Parathyroid adenoma (tissue), 2 donors: Measurements from ENCODE around the gene NLRP3.

Source experiments
- H2AFZ ChIP-seq: fragments of 300-600 bp; sonication (generic); one replicate; pipeline ENCODE4 v1.7.0; 2017; ENCODE audit warnings: antibody characterized with exemption, mild to moderate bottlenecking
- H3K27ac ChIP-seq: fragments of 300-600 bp; sonication (generic); one replicate; pipeline ENCODE4 v1.7.0; 2017
- H3K27me3 ChIP-seq: fragments of 300-600 bp; sonication (generic); one replicate; pipeline ENCODE4 v1.7.0; 2017; ENCODE audit warnings: low read length; ENCODE audit not compliant: control insufficient read depth, insufficient read depth
- H3K36me3 ChIP-seq: fragments of 300-600 bp; sonication (generic); one replicate; pipeline ENCODE4 v1.7.0; 2017; ENCODE audit warnings: low read length; ENCODE audit not compliant: control insufficient read depth, insufficient read depth
- H3K4me1 ChIP-seq: fragments of 300-600 bp; sonication (generic); one replicate; pipeline ENCODE4 v1.7.0; 2017; ENCODE audit warnings: control low read depth
- H3K4me2 ChIP-seq: fragments of 300-600 bp; sonication (generic); one replicate; pipeline ENCODE4 v1.7.0; 2017; ENCODE audit warnings: low read length
- H3K4me3 ChIP-seq: fragments of 300-600 bp; sonication (generic); one replicate; pipeline ENCODE4 v1.7.0; 2017; ENCODE audit warnings: low read depth, low read length
- H3K79me2 ChIP-seq: fragments of 300-600 bp; sonication (generic); one replicate; pipeline ENCODE4 v1.7.0; 2017; ENCODE audit warnings: control low read depth
- H3K9ac ChIP-seq: fragments of 300-600 bp; sonication (generic); one replicate; pipeline ENCODE4 v1.7.0; 2017; ENCODE audit warnings: mild to moderate bottlenecking
- H3K9me3 ChIP-seq: fragments of 300-600 bp; sonication (generic); one replicate; pipeline ENCODE4 v1.7.0; 2017; ENCODE audit warnings: low read length; ENCODE audit not compliant: control insufficient read depth
- CTCF ChIP-seq: fragments of 300-600 bp; sonication (generic); IDR thresholded peaks from one replicate; pipeline ENCODE4 v1.7.0; 2017; ENCODE audit warnings: antibody characterized with exemption, mild to moderate bottlenecking
- donor health status: primary hyperparathyroidism.

NLRP3 gene

GRCh38 chr1:247453997-247454396, 38.0 kb downstream of the NLRP3 start:
- H3K4me1 ChIP-seq: no peaks in the 10 kb centered on the region
- H3K9me3 ChIP-seq: no peaks in the 10 kb centered on the region
- H3K4me3 ChIP-seq: no peak overlapping the region
- TF ChIP-seq CTCF: no peak
- no peaks in the 10 kb centered on the region for H3K27me3 ChIP-seq
- no peak overlapping the region for H3K27ac ChIP-seq
- no peak overlapping the region for H2AFZ ChIP-seq
- H3K9ac ChIP-seq: no peak overlapping the region
- H3K4me2 ChIP-seq: no peak overlapping the region
- H3K79me2 ChIP-seq: no peaks in the 10 kb centered on the region
- no peaks in the 10 kb centered on the region for H3K36me3 ChIP-seq

- Histone ChIP-seq H2AFZ (no peak overlapping the region), H3K4me3 (no peak overlapping the region), H3K9ac (no peak overlapping the region), H3K4me2 (no peak overlapping the region), H3K36me3 (no peaks in the 10 kb centered on the region), H3K9me3 (no peaks in the 10 kb centered on the region), H3K79me2 (no peaks in the 10 kb centered on the region), H3K27me3 (no peaks in the 10 kb centered on the region), H3K4me1 (no peaks in the 10 kb centered on the region), H3K27ac (no peak overlapping the region)
- TF ChIP-seq CTCF: no peak
Measured at GRCh38 chr1:247456021-247456420, 40.0 kb downstream of the NLRP3 start.

GRCh38 chr1:247456914-247457639, 41.1 kb downstream of the NLRP3 start:
- Histone ChIP-seq H3K36me3 (no peaks in the 10 kb centered on the region), H3K4me3 (no peak overlapping the region), H3K4me2 (no peak overlapping the region), H3K27me3 (no peaks in the 10 kb centered on the region), H3K79me2 (no peaks in the 10 kb centered on the region), H3K9ac (no peak overlapping the region), H3K4me1 (no peaks in the 10 kb centered on the region), H3K9me3 (no peaks in the 10 kb centered on the region), H2AFZ (no peak overlapping the region), H3K27ac (no peak overlapping the region)
- no peak for TF ChIP-seq CTCF

- Histone ChIP-seq H3K4me3 (no peak overlapping the region), H3K27me3 (no peaks in the 10 kb centered on the region), H3K27ac (no peak overlapping the region), H3K4me1 (no peaks in the 10 kb centered on the region), H3K79me2 (no peaks in the 10 kb centered on the region), H3K36me3 (no peaks in the 10 kb centered on the region), H3K4me2 (no peak overlapping the region), H2AFZ (no peak overlapping the region), H3K9me3 (no peaks in the 10 kb centered on the region), H3K9ac (no peak overlapping the region)
- TF ChIP-seq CTCF: no peak
Measured at GRCh38 chr1:247459507-247459906, 43.5 kb downstream of the NLRP3 start.

GRCh38 chr1:247465796-247466195, 49.8 kb downstream of the NLRP3 start:
- no peak overlapping the region for H2AFZ ChIP-seq

More at GRCh38 chr1:247465796-247466195, 49.8 kb downstream of the NLRP3 start:
- H3K9me3 ChIP-seq: no peaks in the 10 kb centered on the region
- no peaks in the 10 kb centered on the region for H3K36me3 ChIP-seq
- no peak overlapping the region for H3K27ac ChIP-seq
- no peak overlapping the region for H3K9ac ChIP-seq
- no peaks in the 10 kb centered on the region for H3K4me1 ChIP-seq
- H3K27me3 ChIP-seq: no peaks in the 10 kb centered on the region
- no peaks in the 10 kb centered on the region for H3K79me2 ChIP-seq
- no peak for TF ChIP-seq CTCF
- no peak overlapping the region for H3K4me2 ChIP-seq
- no peak overlapping the region for H3K4me3 ChIP-seq
